Endodermal cell (in vitro differentiated cells): ENCODE data around the gene XKR8. TPM values are rescaled to one million over a fixed set of nuclear protein-coding genes. Genes with fewer than 3 reads are reported as not detected.

Experiments used
- DNase-seq: peaks from one replicate; pipeline ENCODE4 v3.0.0-alpha.2; 2017
- H3K27ac ChIP-seq: 2 replicates; pipeline ENCODE4 v1.5.1; 2013; ENCODE audit warnings: mild to moderate bottlenecking, low read depth, low read length, moderate library complexity
- H3K27me3 ChIP-seq: 2 replicates; pipeline ENCODE4 v1.6.1; 2013; ENCODE audit warnings: mild to moderate bottlenecking, low read length, moderate library complexity; ENCODE audit not compliant: insufficient read depth, control insufficient read depth, poor library complexity, severe bottlenecking
- H3K36me3 ChIP-seq: 2 replicates; pipeline ENCODE4 v1.7.0; 2013; ENCODE audit warnings: mild to moderate bottlenecking, low read length, moderate library complexity; ENCODE audit not compliant: control insufficient read depth, insufficient read depth
- H3K4me1 ChIP-seq: one replicate; pipeline ENCODE4 v1.7.0; 2013; ENCODE audit warnings: low read length; ENCODE audit not compliant: control insufficient read depth, insufficient read depth
- H3K4me3 ChIP-seq: 2 replicates; pipeline ENCODE4 v1.5.1; 2013; ENCODE audit warnings: mild to moderate bottlenecking, low read length, moderate library complexity
- H3K9ac ChIP-seq: 2 replicates; pipeline ENCODE4 v1.6.1; 2013; ENCODE audit warnings: mild to moderate bottlenecking, low read length, moderate library complexity; ENCODE audit not compliant: poor library complexity, severe bottlenecking; ENCODE audit errors: extremely low read depth
- H3K9me3 ChIP-seq: 2 replicates; pipeline ENCODE4 v1.6.1; 2013; ENCODE audit warnings: mild to moderate bottlenecking, low read length, moderate library complexity; ENCODE audit not compliant: control insufficient read depth
- H3K27ac Mint-ChIP-seq: 2 replicates; pipeline ENCODE4 v1.8.0; 2020; ENCODE audit warnings: mixed read lengths
- H3K27me3 Mint-ChIP-seq: 2 replicates; pipeline ENCODE4 v1.8.0; 2021; ENCODE audit warnings: mild to moderate bottlenecking, mixed read lengths; ENCODE audit not compliant: insufficient read depth
- H3K36me3 Mint-ChIP-seq: 2 replicates; pipeline ENCODE4 v1.8.0; 2020; ENCODE audit warnings: low read depth, mixed read lengths
- H3K4me1 Mint-ChIP-seq: 2 replicates; pipeline ENCODE4 v1.8.0; 2020; ENCODE audit warnings: mixed read lengths
- H3K4me3 Mint-ChIP-seq: 2 replicates; pipeline ENCODE4 v1.8.0; 2020; ENCODE audit warnings: mild to moderate bottlenecking, moderate library complexity, mixed read lengths
- H3K9me3 Mint-ChIP-seq: 2 replicates; pipeline ENCODE4 v1.8.0; 2020; ENCODE audit warnings: mild to moderate bottlenecking, mixed read lengths
- WGBS, 2 experiments: methylation state at CpG; one replicate each; pipeline versions ENCODE4 v1.1.5 to v1.1.7; 2013; ENCODE audit warnings: missing lambda C conversion rate in 2 of 2, mixed read lengths in 1 of 2; ENCODE audit not compliant: insufficient coverage in 1 of 2, insufficient read length in 1 of 2; 5-methylcytosine and 5-hydroxymethylcytosine counted together
- total RNA-seq, 2 donors: library from RNA; stranded (reverse); fragmentation: NEBNext Ultra II Directional in 1 of 2; extraction: Animal tissue kit (Norgen Biotek cat#: 25700) in 1 of 2; gene quantifications; 2 replicates in 1 of 2; 3 replicates in 1 of 2; pipeline ENCODE4 v1.2.1, GENCODE V29; 2021
- TF ChIP-seq, protein P1 (sequence below): fragments of 200-600 bp; sonication (generic); conservative IDR thresholded peaks from 2 replicates; pipeline ENCODE4 v1.5.0; 2021; ENCODE audit warnings: antibody characterized with exemption, mild to moderate bottlenecking

Gene XKR8
- total RNA-seq, 2 donors from 2014 or later: 17.5 to 17.7 TPM

DNA sequence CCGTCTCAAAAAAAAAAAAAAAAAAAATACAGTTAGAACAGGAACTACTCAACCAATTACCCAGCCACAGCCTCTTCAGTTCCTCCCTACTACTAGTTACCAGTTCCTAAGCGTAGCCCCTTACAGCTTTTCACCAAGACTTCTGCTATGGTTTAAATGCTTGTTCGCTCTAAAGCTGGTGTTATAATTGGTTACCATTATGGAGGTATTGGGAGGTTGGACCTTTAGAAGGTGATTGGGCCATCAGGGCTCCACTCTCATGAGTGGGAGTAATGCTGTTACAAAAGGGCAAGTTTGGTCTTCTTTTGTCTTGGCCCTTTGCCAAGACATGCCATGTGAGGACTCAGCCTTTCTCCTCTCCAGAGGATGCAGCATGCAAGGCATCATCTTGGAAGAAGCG is 28.0 kb upstream of the XKR8 start:
- Histone ChIP-seq H3K4me3 (no peak overlapping the region), H3K4me1 (no peaks in the 10 kb centered on the region), H3K9ac (no peak overlapping the region), H3K36me3 (no peaks in the 10 kb centered on the region), H3K27me3 (no peaks in the 10 kb centered on the region), H3K27ac (no peak overlapping the region), H3K9me3 (no peaks in the 10 kb centered on the region)
- no peak overlapping the region for H3K27ac Mint-ChIP-seq
- peaks cover 6% of the 10 kb centered on the region for H3K27me3 Mint-ChIP-seq
- TF ChIP-seq, protein P1, sequence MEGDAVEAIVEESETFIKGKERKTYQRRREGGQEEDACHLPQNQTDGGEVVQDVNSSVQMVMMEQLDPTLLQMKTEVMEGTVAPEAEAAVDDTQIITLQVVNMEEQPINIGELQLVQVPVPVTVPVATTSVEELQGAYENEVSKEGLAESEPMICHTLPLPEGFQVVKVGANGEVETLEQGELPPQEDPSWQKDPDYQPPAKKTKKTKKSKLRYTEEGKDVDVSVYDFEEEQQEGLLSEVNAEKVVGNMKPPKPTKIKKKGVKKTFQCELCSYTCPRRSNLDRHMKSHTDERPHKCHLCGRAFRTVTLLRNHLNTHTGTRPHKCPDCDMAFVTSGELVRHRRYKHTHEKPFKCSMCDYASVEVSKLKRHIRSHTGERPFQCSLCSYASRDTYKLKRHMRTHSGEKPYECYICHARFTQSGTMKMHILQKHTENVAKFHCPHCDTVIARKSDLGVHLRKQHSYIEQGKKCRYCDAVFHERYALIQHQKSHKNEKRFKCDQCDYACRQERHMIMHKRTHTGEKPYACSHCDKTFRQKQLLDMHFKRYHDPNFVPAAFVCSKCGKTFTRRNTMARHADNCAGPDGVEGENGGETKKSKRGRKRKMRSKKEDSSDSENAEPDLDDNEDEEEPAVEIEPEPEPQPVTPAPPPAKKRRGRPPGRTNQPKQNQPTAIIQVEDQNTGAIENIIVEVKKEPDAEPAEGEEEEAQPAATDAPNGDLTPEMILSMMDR: no peak
- no peaks in the 10 kb centered on the region for H3K36me3 Mint-ChIP-seq
- DNase-seq: no peak
- WGBS, 2 experiments: 80 to 93% methylated on average over 1 to 4 of the region's 4 CpGs
- H3K4me1 Mint-ChIP-seq: peaks cover 18% of the 10 kb centered on the region
- no peak overlapping the region for H3K4me3 Mint-ChIP-seq
- no peaks in the 10 kb centered on the region for H3K9me3 Mint-ChIP-seq

DNA sequence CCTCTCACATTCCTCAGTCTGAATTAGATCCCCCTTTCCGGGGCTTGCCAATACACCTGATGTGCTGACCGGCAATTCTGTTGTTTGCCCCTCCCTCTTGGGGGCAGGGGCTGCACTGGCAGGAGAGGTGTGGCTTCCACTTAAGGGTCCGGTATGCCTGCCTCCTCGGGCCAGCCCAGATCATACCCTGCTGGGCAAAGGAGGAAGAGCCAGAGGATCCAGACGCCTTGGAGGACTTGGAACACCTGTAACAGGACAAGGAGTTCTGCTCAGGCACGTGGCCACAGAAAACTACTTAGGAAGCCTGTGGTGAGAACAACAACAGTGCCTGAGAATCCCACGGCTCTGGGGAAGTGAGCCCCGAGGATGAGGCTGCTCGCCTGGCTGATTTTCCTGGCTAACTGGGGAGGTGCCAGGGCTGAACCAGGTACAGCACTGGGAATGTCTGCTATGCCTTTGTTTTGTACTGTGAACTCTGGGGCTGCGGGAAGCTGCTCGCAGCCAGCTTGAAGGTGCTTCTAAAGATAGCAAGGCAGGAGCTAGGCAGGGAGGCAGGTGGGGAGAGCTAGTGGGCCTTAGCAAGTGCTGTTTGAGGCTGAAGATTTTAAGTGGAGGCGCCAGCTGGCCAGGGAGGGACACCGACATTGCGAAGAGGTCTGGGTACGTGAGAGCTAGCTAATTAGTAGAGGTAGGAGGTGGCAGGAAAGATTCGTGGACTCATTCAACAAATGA is 24.8 kb upstream of the XKR8 start, which contains the start of gene SMPDL3B:
SMPDL3B (plus strand) TSS at position 183 of the 732 bp plus-strand sequence; CDS start at position 367, 184 bp downstream.
- 14 to 26% methylated on average over 11 to 16 of the region's 16 CpGs for WGBS, 2 experiments
- peak; percentile 97 for DNase-seq
- peak within 1 kb of the TSS; percentile 84 for H3K4me3 ChIP-seq
- H3K36me3 ChIP-seq: no peaks in the 10 kb centered on the region
- H3K9ac ChIP-seq: peak within 1 kb of the TSS; percentile 68
- Mint-ChIP-seq H3K4me1 (peaks cover 29% of the 10 kb centered on the region), H3K4me3 (peak within 1 kb of the TSS; percentile 66), H3K27me3 (peaks cover 6% of the 10 kb centered on the region), H3K36me3 (peaks cover 2% of the 10 kb centered on the region), H3K27ac (peak within 1 kb of the TSS; percentile 89), H3K9me3 (no peaks in the 10 kb centered on the region)
- no peaks in the 10 kb centered on the region for H3K27me3 ChIP-seq
- no peaks in the 10 kb centered on the region for H3K4me1 ChIP-seq
- H3K9me3 ChIP-seq: no peaks in the 10 kb centered on the region
- TF ChIP-seq, protein P1: peak; percentile 65
- no peak within 1 kb of the TSS for H3K27ac ChIP-seq

DNA sequence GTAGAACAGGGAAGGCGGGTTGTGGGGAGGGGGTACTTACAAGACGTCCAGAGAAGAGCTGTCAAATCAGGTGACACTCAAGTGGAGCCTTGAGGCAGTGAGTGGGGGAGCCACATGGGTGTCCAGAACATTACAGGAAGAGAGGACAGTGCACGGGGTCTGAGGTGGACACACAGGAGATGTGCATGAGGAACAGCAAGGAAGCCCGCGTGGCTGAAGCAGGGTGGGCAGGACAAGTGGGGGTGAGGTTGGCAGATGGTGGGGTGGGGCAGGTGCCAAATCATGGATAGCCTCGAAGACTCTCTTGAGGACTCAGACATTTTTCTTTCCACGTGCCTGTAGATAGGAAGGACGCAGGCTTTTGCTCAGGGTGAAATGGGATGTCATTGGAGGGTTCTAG is 24.1 kb upstream of the XKR8 start:
- peaks cover 6% of the 10 kb centered on the region for H3K27me3 Mint-ChIP-seq
- Histone ChIP-seq H3K9me3 (no peaks in the 10 kb centered on the region), H3K9ac (peak overlapping the region; percentile 68), H3K27ac (no peak overlapping the region), H3K4me1 (no peaks in the 10 kb centered on the region), H3K4me3 (peak overlapping the region; percentile 84), H3K27me3 (no peaks in the 10 kb centered on the region), H3K36me3 (no peaks in the 10 kb centered on the region)
- peaks cover 32% of the 10 kb centered on the region for H3K4me1 Mint-ChIP-seq
- TF ChIP-seq, protein P1: no peak
- DNase-seq: no peak
- 85 to 86% methylated on average over 7 to 8 of the region's 8 CpGs for WGBS, 2 experiments
- H3K27ac Mint-ChIP-seq: no peak overlapping the region
- peaks cover 3% of the 10 kb centered on the region for H3K36me3 Mint-ChIP-seq
- H3K9me3 Mint-ChIP-seq: no peaks in the 10 kb centered on the region
- H3K4me3 Mint-ChIP-seq: peak overlapping the region; percentile 66
